ENCODE measurements around the gene RAPGEF1. TPM values are rescaled to one million over a fixed set of nuclear protein-coding genes. Genes with fewer than 3 reads are reported as not detected.

The RAPGEF1 gene
- total RNA-seq: 100 to 1,000 TPM in 2 of 5 experiments, 10 to 100 TPM in 3; 81.1 to 181 (median 85.8) TPM
- polyA plus RNA-seq: 1 to 10 TPM; 1.2 to 4.7 TPM
- total RNA-seq: 177 reads per million, percentile 92 among the genes with 10 or more reads in this experiment

- no peaks in the 10 kb centered on the region for H3K36me3 ChIP-seq (ENCODE audit: control insufficient read depth in 2 of 3, insufficient read depth in 3 of 3, low read length in 3 of 3)
- peak; percentile 65 to 99 (median 80) for DNase-seq
- peak; percentile 94 for ATAC-seq
- Mint-ChIP-seq H3K36me3 (peaks cover 0 to 17% (median 0%) of the 10 kb centered on the region in 5 donors), H3K27ac (peak within 1 kb of the TSS; percentile 80 to 97 (median 92)), H3K4me1 (peaks cover 43 to 63% (median 59%) of the 10 kb centered on the region in 7 donors), H3K4me3 (peak within 1 kb of the TSS; percentile 80 to 96 (median 92)), H3K27me3 (no peaks in the 10 kb centered on the region), H3K9me3 (no peaks in the 10 kb centered on the region)
- intact Hi-C loops (cut with micrococcal nuclease): loop anchor here (1.0 to 10.0 kb wide), 7 partner anchors 11 to 615 kb away; partner anchors contain the start of genes NUP214 (in 1 of the 2) and UCK1 (in 1 of the 2)
- peak within 1 kb of the TSS; percentile 80 for H3K4me3 ChIP-seq (ENCODE audit: low read length)
- ChIA-PET POLR2A (interaction anchor here (0.9 to 2.7 kb wide), 5 partner anchors 12 to 82 kb away, joined by 3 to 10 read pairs (median 3); no protein-coding TSS in a partner anchor), CTCF (interaction anchor here (0.6 to 1.8 kb wide), 18 partner anchors 9 to 391 kb away, joined by 3 to 12 read pairs (median 4); no protein-coding TSS in a partner anchor)
- H3K9me3 ChIP-seq (ENCODE audit: control insufficient read depth in 2 of 3, low read length in 3 of 3): no peaks in the 10 kb centered on the region
- H3K27me3 ChIP-seq (ENCODE audit: control insufficient read depth in 2 of 2, insufficient read depth in 2 of 2, low read length in 2 of 2): no peaks in the 10 kb centered on the region
- peaks cover 51 to 62% of the 10 kb centered on the region in 2 donors for H3K4me1 ChIP-seq (ENCODE audit: control insufficient read depth in 2 of 2, insufficient read depth in 2 of 2, low read length in 2 of 2)
- H3K27ac ChIP-seq (ENCODE audit: low read depth, low read length): peak within 1 kb of the TSS; percentile 68
These were observed at the start of gene RAPGEF1 for GRCh38 chr9:131739959-131740648. TSS of gene RAPGEF1 (minus strand) at chr9:131740076. CDS start at chr9:131739830, 246 bp downstream.

- peaks cover 0 to 3% (median 0%) of the 10 kb centered on the region in 7 donors for H3K4me1 Mint-ChIP-seq
- H3K9me3 Mint-ChIP-seq: peaks cover 0 to 4% (median under 1%) of the 10 kb centered on the region in 11 donors
- peaks cover 0 to under 1% (median 0%) of the 10 kb centered on the region in 5 donors for H3K36me3 Mint-ChIP-seq
- H3K4me3 ChIP-seq (ENCODE audit: low read length): no peak overlapping the region
- no peak overlapping the region for H3K4me3 Mint-ChIP-seq
- ChIA-PET CTCF (no interaction called here), POLR2A (no interaction called here)
- no peak overlapping the region for H3K27ac ChIP-seq (ENCODE audit: low read depth, low read length)
- DNase-seq: no peak
- H3K36me3 ChIP-seq (ENCODE audit: control insufficient read depth in 2 of 3, insufficient read depth in 3 of 3, low read length in 3 of 3): no peaks in the 10 kb centered on the region
- intact Hi-C loops (cut with micrococcal nuclease): no loop called here
- no peaks in the 10 kb centered on the region for H3K4me1 ChIP-seq (ENCODE audit: control insufficient read depth in 2 of 2, insufficient read depth in 2 of 2, low read length in 2 of 2)
- no peak for ATAC-seq
- peaks cover 17 to 64% (median 30%) of the 10 kb centered on the region in 5 donors for H3K27me3 Mint-ChIP-seq
- H3K27me3 ChIP-seq (ENCODE audit: control insufficient read depth in 2 of 2, insufficient read depth in 2 of 2, low read length in 2 of 2): no peaks in the 10 kb centered on the region
- no peaks in the 10 kb centered on the region for H3K9me3 ChIP-seq (ENCODE audit: control insufficient read depth in 2 of 3, low read length in 3 of 3)
- no peak overlapping the region for H3K27ac Mint-ChIP-seq
These were observed 49.0 kb upstream of the RAPGEF1 start for GRCh38 chr9:131788851-131789250.

GRCh38 chr9:131787838-131788237, 48.0 kb upstream of the RAPGEF1 start:
- ChIA-PET CTCF (no interaction called here), POLR2A (no interaction called here)
- H3K4me1 ChIP-seq (ENCODE audit: control insufficient read depth in 2 of 2, insufficient read depth in 2 of 2, low read length in 2 of 2): no peaks in the 10 kb centered on the region
- peaks cover 0 to 3% of the 10 kb centered on the region in 2 donors for H3K27me3 ChIP-seq (ENCODE audit: control insufficient read depth in 2 of 2, insufficient read depth in 2 of 2, low read length in 2 of 2)
- Mint-ChIP-seq H3K4me1 (peaks cover 0 to 3% (median 0%) of the 10 kb centered on the region in 7 donors), H3K4me3 (no peak overlapping the region), H3K27me3 (peaks cover 24 to 70% (median 40%) of the 10 kb centered on the region in 5 donors), H3K27ac (no peak overlapping the region), H3K36me3 (peaks cover 0 to 5% (median 0%) of the 10 kb centered on the region in 5 donors), H3K9me3 (peaks cover 0 to 14% (median 8%) of the 10 kb centered on the region in 11 donors)
- H3K4me3 ChIP-seq (ENCODE audit: low read length): no peak overlapping the region
- no peaks in the 10 kb centered on the region for H3K36me3 ChIP-seq (ENCODE audit: control insufficient read depth in 2 of 3, insufficient read depth in 3 of 3, low read length in 3 of 3)
- H3K27ac ChIP-seq (ENCODE audit: low read depth, low read length): no peak overlapping the region
- no peaks in the 10 kb centered on the region for H3K9me3 ChIP-seq (ENCODE audit: control insufficient read depth in 2 of 3, low read length in 3 of 3)
- ATAC-seq (no peak), DNase-seq (no peak)
- intact Hi-C loops (cut with micrococcal nuclease): no loop called here

- Histone ChIP-seq H3K36me3 (ENCODE audit: control insufficient read depth in 2 of 3, insufficient read depth in 3 of 3, low read length in 3 of 3) (no peaks in the 10 kb centered on the region), H3K27ac (ENCODE audit: low read depth, low read length) (no peak overlapping the region), H3K4me3 (ENCODE audit: low read length) (no peak overlapping the region), H3K27me3 (ENCODE audit: control insufficient read depth in 2 of 2, insufficient read depth in 2 of 2, low read length in 2 of 2) (peaks cover 0 to 3% of the 10 kb centered on the region in 2 donors), H3K4me1 (ENCODE audit: control insufficient read depth in 2 of 2, insufficient read depth in 2 of 2, low read length in 2 of 2) (no peaks in the 10 kb centered on the region), H3K9me3 (ENCODE audit: control insufficient read depth in 2 of 3, low read length in 3 of 3) (no peaks in the 10 kb centered on the region)
- Mint-ChIP-seq H3K27me3 (peaks cover 29 to 59% (median 46%) of the 10 kb centered on the region in 5 donors), H3K4me3 (no peak overlapping the region), H3K27ac (no peak overlapping the region), H3K36me3 (peaks cover 0 to 5% (median 0%) of the 10 kb centered on the region in 5 donors), H3K9me3 (peaks cover 0 to 24% (median 12%) of the 10 kb centered on the region in 11 donors), H3K4me1 (peaks cover 0 to 6% (median 0%) of the 10 kb centered on the region in 7 donors)
- ChIA-PET CTCF (no interaction called here), POLR2A (interaction anchor here (0.5 kb wide), 1 partner anchor 631 kb away, joined by 3 read pairs; no protein-coding TSS in a partner anchor)
- DNase-seq (no peak), ATAC-seq (no peak)
- intact Hi-C loops (cut with micrococcal nuclease): no loop called here
These were observed 45.0 kb upstream of the RAPGEF1 start for GRCh38 chr9:131784748-131785501.

GRCh38 chr9:131781069-131781468, 41.2 kb upstream of the RAPGEF1 start:
- no peaks in the 10 kb centered on the region for H3K9me3 ChIP-seq (ENCODE audit: control insufficient read depth in 2 of 3, low read length in 3 of 3)
- H3K27me3 Mint-ChIP-seq: peaks cover 13 to 39% (median 36%) of the 10 kb centered on the region in 5 donors
- intact Hi-C loops (cut with micrococcal nuclease): no loop called here

GRCh38 chr9:131776473-131776872, 36.6 kb upstream of the RAPGEF1 start:
- no peak for ATAC-seq

More at GRCh38 chr9:131781069-131781468, 41.2 kb upstream of the RAPGEF1 start:
- CTCF ChIA-PET: no interaction called here
- Histone ChIP-seq H3K4me1 (ENCODE audit: control insufficient read depth in 2 of 2, insufficient read depth in 2 of 2, low read length in 2 of 2) (no peaks in the 10 kb centered on the region), H3K27me3 (ENCODE audit: control insufficient read depth in 2 of 2, insufficient read depth in 2 of 2, low read length in 2 of 2) (peaks cover 0 to 3% of the 10 kb centered on the region in 2 donors), H3K36me3 (ENCODE audit: control insufficient read depth in 2 of 3, insufficient read depth in 3 of 3, low read length in 3 of 3) (no peaks in the 10 kb centered on the region), H3K27ac (ENCODE audit: low read depth, low read length) (no peak overlapping the region), H3K4me3 (ENCODE audit: low read length) (no peak overlapping the region)
- ATAC-seq: no peak
- H3K9me3 Mint-ChIP-seq: peaks cover 0 to 30% (median 12%) of the 10 kb centered on the region in 11 donors
- H3K4me1 Mint-ChIP-seq: peaks cover 0 to 6% (median 0%) of the 10 kb centered on the region in 7 donors
- H3K27ac Mint-ChIP-seq: no peak overlapping the region
- no peak overlapping the region for H3K4me3 Mint-ChIP-seq
- peaks cover 0 to 5% (median 0%) of the 10 kb centered on the region in 5 donors for H3K36me3 Mint-ChIP-seq
- POLR2A ChIA-PET: no interaction called here
- no peak for DNase-seq

More at GRCh38 chr9:131776473-131776872, 36.6 kb upstream of the RAPGEF1 start:
- POLR2A ChIA-PET: no interaction called here
- intact Hi-C loops (cut with micrococcal nuclease): no loop called here
- peak in 1 of 9 donors; percentile 54 for DNase-seq
- Histone ChIP-seq H3K9me3 (ENCODE audit: control insufficient read depth in 2 of 3, low read length in 3 of 3) (no peaks in the 10 kb centered on the region), H3K27ac (ENCODE audit: low read depth, low read length) (no peak overlapping the region), H3K36me3 (ENCODE audit: control insufficient read depth in 2 of 3, insufficient read depth in 3 of 3, low read length in 3 of 3) (no peaks in the 10 kb centered on the region), H3K4me3 (ENCODE audit: low read length) (no peak overlapping the region), H3K4me1 (ENCODE audit: control insufficient read depth in 2 of 2, insufficient read depth in 2 of 2, low read length in 2 of 2) (no peaks in the 10 kb centered on the region), H3K27me3 (ENCODE audit: control insufficient read depth in 2 of 2, insufficient read depth in 2 of 2, low read length in 2 of 2) (no peaks in the 10 kb centered on the region)
- H3K4me3 Mint-ChIP-seq: no peak overlapping the region
- H3K9me3 Mint-ChIP-seq: peaks cover 0 to 11% (median 0%) of the 10 kb centered on the region in 11 donors
- no peak overlapping the region for H3K27ac Mint-ChIP-seq
- H3K36me3 Mint-ChIP-seq: no peaks in the 10 kb centered on the region
- H3K27me3 Mint-ChIP-seq: peaks cover 0 to 30% (median 17%) of the 10 kb centered on the region in 5 donors
- H3K4me1 Mint-ChIP-seq: peaks cover 0 to 6% (median 0%) of the 10 kb centered on the region in 7 donors
- CTCF ChIA-PET: no interaction called here

All from naive thymus-derived CD4-positive, alpha-beta T cell (primary cell).